NCI-H748 (cell line): ENCODE data around the gene SS18L1.

Experiments
- DNase-seq: peaks from one replicate; lab custom pipeline; 2025; ENCODE audit not compliant: unreplicated experiment; lab: John Stamatoyannopoulos, UW

The SS18L1 gene

GRCh38 chr20:62191781-62192559 lies 48.4 kb downstream of the SS18L1 start:
- DNase-seq: no peak

- DNase-seq: no peak
These were observed 49.1 kb downstream of the SS18L1 start for GRCh38 chr20:62192635-62193034.

GRCh38 chr20:62193079-62194025 lies 49.8 kb downstream of the SS18L1 start:
- DNase-seq: no peak

GRCh38 chr20:62195075-62195405 lies 51.5 kb downstream of the SS18L1 start:
- DNase-seq: no peak

DNA sequence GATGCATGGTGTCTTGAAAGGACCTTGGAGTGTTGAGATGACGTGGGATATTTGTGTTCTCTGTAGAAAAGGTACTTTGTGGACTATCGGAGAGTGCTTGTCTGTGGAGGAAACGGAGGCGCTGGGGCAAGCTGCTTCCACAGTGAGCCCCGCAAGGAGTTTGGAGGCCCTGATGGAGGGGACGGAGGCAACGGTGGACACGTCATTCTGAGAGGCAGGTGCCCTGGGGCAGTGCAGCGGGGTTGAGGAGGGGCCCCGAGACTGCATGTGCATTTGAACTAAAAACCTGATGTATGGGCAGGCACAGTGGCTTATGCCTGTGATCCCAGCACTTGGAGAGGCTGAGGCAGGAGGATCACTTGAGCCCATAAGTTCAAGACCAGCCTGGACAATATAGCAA lies 52.2 kb downstream of the SS18L1 start:
- DNase-seq: no peak

- no peak for DNase-seq
These were observed 52.7 kb downstream of the SS18L1 start for GRCh38 chr20:62196286-62196685.

- DNase-seq: no peak
These were observed 53.7 kb downstream of the SS18L1 start for GRCh38 chr20:62197311-62197710.

DNA sequence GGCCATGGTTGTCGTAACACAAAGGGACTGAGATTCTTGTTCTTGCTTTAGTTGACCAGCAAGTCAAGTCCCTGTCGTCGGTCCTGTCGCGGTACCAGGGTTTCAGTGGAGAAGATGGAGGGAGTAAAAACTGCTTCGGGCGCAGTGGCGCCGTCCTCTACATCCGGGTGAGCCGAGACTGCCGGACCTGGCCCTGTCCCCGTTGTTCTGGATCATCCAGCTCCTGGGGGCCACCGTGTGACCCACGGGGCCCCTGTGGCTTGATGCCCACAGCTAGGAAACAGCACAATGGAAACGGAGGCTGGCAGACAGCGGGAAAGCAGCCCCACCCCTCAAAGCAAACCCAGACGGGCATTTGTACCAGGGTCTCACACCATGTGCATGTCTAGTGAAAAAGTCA lies 54.2 kb downstream of the SS18L1 start:
- DNase-seq: no peak

- no peak for DNase-seq
These were observed 54.9 kb downstream of the SS18L1 start for GRCh38 chr20:62198496-62198895.

GRCh38 chr20:62198931-62199330 lies 55.4 kb downstream of the SS18L1 start:
- DNase-seq: no peak

DNA sequence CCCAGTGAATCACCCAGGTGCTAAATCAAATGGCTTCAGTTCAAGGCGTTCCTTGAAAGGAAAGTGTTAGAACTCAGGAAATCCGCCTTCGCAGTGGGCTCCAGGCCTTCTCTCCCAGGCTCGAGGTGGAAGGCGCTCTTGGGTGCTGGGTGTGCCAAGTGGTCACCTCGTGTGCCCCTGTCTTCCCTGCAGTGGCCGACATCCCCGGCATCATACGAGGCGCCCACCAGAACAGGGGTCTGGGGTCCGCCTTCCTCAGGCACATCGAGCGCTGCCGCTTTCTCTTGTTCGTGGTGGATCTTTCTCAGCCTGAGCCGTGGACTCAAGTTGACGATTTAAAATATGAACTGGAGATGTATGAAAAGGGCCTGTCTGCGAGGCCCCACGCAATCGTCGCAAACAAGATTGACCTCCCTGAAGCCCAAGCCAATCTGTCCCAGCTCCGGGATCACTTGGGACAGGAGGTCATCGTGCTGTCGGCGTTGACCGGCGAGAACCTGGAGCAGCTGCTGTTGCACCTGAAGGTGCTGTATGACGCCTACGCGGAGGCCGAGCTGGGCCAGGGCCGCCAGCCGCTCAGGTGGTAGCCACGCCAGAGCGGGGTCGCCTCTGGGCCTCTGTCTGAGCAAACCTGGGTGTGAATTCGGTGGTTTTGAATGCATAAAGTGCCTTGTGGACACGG lies 57.1 kb downstream of the SS18L1 start:
- no peak for DNase-seq

- no peak for DNase-seq
These were observed 57.9 kb downstream of the SS18L1 start for GRCh38 chr20:62201173-62202082.

GRCh38 chr20:62202083-62202395 lies 58.5 kb downstream of the SS18L1 start:
- DNase-seq: no peak

- DNase-seq: no peak
These were observed 59.3 kb downstream of the SS18L1 start for GRCh38 chr20:62202676-62203377.

DNA sequence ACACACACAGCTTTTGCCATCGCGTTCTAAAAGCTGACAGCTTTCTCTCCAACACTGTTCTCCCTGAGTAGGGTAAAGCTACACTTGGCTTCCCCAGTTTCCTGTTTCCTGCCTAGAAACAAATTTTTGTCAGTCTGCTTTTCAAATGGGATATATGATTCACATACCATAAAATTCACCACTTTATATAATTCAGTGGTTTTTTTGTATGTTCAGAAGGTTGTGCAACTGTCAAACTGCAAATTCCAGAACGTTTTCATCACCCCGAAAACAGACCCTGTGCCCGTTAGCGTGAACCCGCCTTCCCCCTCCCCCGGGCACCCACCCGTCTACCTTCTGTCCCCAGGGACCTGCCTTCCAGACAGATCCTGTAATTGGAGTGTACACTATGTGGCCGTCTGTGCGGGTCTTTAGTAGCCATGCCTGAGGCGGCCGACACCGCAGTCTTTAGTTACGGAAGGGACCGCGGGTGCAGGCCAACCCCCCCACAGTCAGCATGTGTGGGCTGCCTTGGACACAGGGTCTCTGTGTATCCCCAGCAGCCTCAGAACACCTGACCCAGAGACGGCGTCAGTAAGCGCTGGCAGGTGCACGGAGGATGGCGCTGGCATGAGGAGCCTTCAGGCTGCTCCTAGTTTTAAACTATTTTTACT lies 59.9 kb downstream of the SS18L1 start:
- DNase-seq: no peak

- no peak for DNase-seq
These were observed 62.2 kb downstream of the SS18L1 start for GRCh38 chr20:62205618-62206387.

- no peak for DNase-seq
These were observed 62.8 kb downstream of the SS18L1 start for GRCh38 chr20:62206388-62206775.

DNA sequence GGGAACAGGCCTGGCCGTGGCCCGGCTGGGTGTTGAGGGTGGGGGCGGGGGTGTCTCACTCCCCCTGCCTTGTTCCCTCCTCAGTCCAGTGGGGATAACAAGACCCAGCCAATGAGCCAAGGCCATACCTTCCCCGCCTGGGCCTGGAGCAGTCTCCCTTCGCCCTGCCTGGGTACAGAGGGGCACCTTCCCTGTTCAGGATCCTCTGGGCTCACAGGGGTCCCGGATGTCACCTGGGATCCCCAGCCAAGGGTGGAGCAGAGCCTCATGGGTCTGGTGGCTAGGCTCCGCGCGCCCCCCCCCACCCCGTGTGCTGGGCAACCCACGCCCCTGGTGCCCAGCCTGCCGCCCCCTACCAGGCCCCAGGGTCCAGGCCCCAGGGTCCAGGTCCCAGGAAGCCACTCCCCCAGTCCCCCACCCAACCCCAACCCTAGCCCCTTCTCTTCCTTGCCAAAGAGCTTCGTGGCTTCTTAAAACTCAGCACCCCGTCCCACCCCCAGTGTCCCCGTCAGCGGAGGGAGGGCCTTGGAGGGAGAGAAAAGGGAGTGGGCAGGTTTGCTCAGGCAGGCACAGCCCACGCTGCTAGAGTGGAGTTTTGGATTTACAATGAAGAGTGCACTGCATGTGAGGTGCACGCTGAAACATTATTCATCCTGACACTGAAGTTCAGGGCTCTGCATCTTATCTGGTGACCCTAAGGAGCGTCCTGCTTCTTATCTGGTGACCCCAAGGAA lies 64.7 kb downstream of the SS18L1 start:
- no peak for DNase-seq
